Brain microvascular endothelial cell (primary cell): ENCODE results near the gene RPL19.
A peak's percentile ranks its signal among the peaks of the same experiment; 100 is the strongest.

Experiments
- DNase-seq: peaks from one replicate; pipeline ENCODE4 v3.0.0-alpha.2; 2020
- H3K27ac ChIP-seq: fragments of 250-450 bp; sonication (Bioruptor Pico); 2 replicates; pipeline ENCODE4 v1.5.1; 2020; ENCODE audit warnings: mild to moderate bottlenecking, moderate library complexity
- H3K27me3 ChIP-seq: fragments of 250-450 bp; sonication (Bioruptor Pico); replicated peaks from 2 replicates; pipeline ENCODE4 v1.5.1; 2020; ENCODE audit warnings: mild to moderate bottlenecking
- H3K36me3 ChIP-seq: fragments of 250-450 bp; sonication (Bioruptor Pico); replicated peaks from 2 replicates; pipeline ENCODE4 v1.5.1; 2020; ENCODE audit warnings: mild to moderate bottlenecking
- H3K4me3 ChIP-seq: 2 replicates; pipeline ENCODE4 v1.5.1; 2011; ENCODE audit warnings: low read depth, mild to moderate bottlenecking, control low read depth, low read length, moderate library complexity
- CTCF ChIP-seq: IDR thresholded peaks from 2 replicates; pipeline ENCODE4 v1.5.1; 2011; ENCODE audit warnings: low read depth, mild to moderate bottlenecking, moderate library complexity, low read length, control low read depth, inconsistent platforms; ENCODE audit errors: missing control alignments
- in situ Hi-C: cut with HindIII; loops from 2 replicates; pipeline ENCODE4 v1.10.0; 2017; ENCODE audit warnings: low sequenced_read_pairs, low pct_ligation_motif_present

The RPL19 gene

GRCh38 chr17:39174920-39175694, 25.0 kb upstream of the RPL19 start:
- TF ChIP-seq CTCF, result peak; percentile 89
- Histone ChIP-seq H3K4me3 (no peak overlapping the region), H3K27ac (no peak overlapping the region), H3K36me3 (peaks cover 28% of the 10 kb centered on the region), H3K27me3 (no peaks in the 10 kb centered on the region)
- in situ Hi-C loops, result no loop called here
- peak; percentile 41 for DNase-seq

DNA sequence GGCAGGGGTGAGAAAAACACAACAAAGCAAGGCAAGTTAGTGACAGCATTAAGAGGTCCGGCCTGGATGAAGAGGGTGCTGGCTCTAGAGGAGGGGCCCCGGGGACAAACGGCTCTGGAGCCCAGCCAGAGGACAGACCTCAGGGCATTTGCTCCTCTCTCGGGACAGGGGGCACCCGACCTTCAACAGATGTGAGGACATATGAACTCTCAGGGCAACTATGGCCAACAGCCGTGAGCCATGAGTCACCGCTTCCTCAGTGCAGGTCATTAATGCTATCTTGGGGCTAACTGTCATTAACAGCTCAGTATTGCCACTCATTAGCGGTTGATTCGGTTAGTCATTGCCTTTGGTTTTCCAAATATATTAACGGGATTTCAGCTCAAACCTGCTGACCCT, 24.4 kb upstream of the RPL19 start:
- TF ChIP-seq CTCF, result no peak
- H3K27ac ChIP-seq, result no peak overlapping the region
- in situ Hi-C loops, result no loop called here

DNA sequence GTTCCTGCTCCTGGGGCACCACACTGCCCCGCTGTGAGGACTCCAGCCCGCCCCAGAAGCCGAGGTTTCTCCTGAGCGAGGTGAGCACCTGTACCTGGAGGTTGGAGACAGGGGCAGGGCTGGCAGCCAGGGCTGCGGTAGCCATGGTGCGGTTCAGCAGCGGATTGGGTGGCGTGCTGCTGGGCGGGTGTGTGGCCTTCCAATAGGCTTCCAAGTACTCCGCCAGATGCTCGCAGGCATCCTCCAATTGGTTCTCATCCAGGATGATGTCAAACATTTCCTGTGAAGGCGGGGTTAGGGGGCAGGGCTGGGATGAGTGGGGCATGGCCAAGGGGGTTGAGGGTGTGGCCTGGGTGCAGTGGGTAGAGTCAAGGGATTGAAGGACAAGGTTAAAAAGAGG, 22.8 kb upstream of the RPL19 start:
- in situ Hi-C loops, result no loop called here
- Histone ChIP-seq H3K4me3 (no peak overlapping the region), H3K27ac (no peak overlapping the region), H3K36me3 (peaks cover 37% of the 10 kb centered on the region), H3K27me3 (no peaks in the 10 kb centered on the region)
- no peak for DNase-seq
- no peak for TF ChIP-seq CTCF

More for the DNA sequence above, 24.4 kb upstream of the RPL19 start:
- no peak overlapping the region for H3K4me3 ChIP-seq
- H3K27me3 ChIP-seq, result no peaks in the 10 kb centered on the region
- H3K36me3 ChIP-seq, result peaks cover 28% of the 10 kb centered on the region
- DNase-seq, result no peak

DNA sequence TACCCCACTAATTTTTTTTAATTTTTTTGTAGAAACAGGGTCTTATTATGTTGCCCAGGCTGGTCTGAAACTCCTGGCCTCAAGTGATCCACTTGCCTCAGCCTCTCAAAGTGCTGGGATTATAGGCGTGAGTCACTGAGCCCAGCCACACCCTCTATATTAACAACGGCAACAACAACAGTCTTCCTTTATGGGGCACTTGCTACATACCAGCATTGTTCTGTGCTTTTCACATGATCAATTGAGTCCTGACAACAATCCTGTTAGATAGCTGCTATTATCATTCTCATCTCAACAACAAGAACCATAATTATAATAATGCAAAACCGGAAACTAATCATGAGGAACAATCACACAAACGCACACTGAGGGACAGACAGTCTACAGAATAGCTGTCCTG, 21.5 kb upstream of the RPL19 start:
- peaks cover 45% of the 10 kb centered on the region for H3K36me3 ChIP-seq

GRCh38 chr17:39181303-39181702, 18.8 kb upstream of the RPL19 start:
- TF ChIP-seq CTCF, result no peak
- no peak for DNase-seq
- in situ Hi-C loops, result no loop called here
- peaks cover 57% of the 10 kb centered on the region for H3K36me3 ChIP-seq
- H3K27me3 ChIP-seq, result no peaks in the 10 kb centered on the region
- no peak overlapping the region for H3K4me3 ChIP-seq
- no peak overlapping the region for H3K27ac ChIP-seq

More for the DNA sequence above, 21.5 kb upstream of the RPL19 start:
- peak; percentile 40 for DNase-seq
- TF ChIP-seq CTCF, result no peak
- in situ Hi-C loops, result no loop called here
- Histone ChIP-seq H3K4me3 (no peak overlapping the region), H3K27me3 (no peaks in the 10 kb centered on the region), H3K27ac (no peak overlapping the region)

- TF ChIP-seq CTCF, result no peak
- no peak for DNase-seq
- in situ Hi-C loops, result no loop called here
Observed at GRCh38 chr17:39183045-39183444, 17.0 kb upstream of the RPL19 start.

More at GRCh38 chr17:39183045-39183444, 17.0 kb upstream of the RPL19 start:
- H3K4me3 ChIP-seq, result no peak overlapping the region
- H3K27me3 ChIP-seq, result no peaks in the 10 kb centered on the region
- peaks cover 56% of the 10 kb centered on the region for H3K36me3 ChIP-seq
- no peak overlapping the region for H3K27ac ChIP-seq
